A204.1 (cell line): ENCODE results near the gene AKAP6.
"Not testable (repeated sequence)": the region's sequence is repeated elsewhere in the genome, so short reads cannot be mapped to it uniquely, and the experiment has no call there.

ENCODE experiments used
- FAIRE-seq: peaks from 2 replicates; lab custom pipeline; 2012; peaks lifted over from hg19 to GRCh38; lab: Jason Lieb, UNC

AKAP6 gene

DNA sequence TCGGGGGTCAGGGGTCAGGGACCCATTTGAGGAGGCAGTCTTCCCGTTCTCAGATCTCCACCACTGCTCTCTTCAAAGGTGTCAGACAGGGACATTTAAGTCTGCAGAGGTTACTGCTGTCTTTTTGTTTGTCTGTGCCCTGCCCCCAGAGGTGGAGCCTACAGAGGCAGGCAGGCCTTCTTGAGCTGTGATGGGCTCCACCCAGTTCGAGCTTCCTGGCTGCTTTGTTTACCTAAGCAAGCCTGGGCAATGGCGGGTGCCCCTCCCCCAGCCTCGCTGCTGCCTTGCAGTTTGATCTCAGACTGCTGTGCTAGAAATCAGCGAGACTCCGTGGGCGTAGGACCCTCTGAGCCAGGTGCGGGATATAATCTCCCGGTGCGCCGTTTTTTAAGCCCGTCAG is 254.3 kb downstream of the AKAP6 start:
- FAIRE-seq = not testable (repeated sequence)

GRCh38 chr14:32584079-32584478 is 255.0 kb downstream of the AKAP6 start:
- no peak for FAIRE-seq

- FAIRE-seq = no peak
These were observed 258.4 kb downstream of the AKAP6 start for GRCh38 chr14:32587461-32587860.

DNA sequence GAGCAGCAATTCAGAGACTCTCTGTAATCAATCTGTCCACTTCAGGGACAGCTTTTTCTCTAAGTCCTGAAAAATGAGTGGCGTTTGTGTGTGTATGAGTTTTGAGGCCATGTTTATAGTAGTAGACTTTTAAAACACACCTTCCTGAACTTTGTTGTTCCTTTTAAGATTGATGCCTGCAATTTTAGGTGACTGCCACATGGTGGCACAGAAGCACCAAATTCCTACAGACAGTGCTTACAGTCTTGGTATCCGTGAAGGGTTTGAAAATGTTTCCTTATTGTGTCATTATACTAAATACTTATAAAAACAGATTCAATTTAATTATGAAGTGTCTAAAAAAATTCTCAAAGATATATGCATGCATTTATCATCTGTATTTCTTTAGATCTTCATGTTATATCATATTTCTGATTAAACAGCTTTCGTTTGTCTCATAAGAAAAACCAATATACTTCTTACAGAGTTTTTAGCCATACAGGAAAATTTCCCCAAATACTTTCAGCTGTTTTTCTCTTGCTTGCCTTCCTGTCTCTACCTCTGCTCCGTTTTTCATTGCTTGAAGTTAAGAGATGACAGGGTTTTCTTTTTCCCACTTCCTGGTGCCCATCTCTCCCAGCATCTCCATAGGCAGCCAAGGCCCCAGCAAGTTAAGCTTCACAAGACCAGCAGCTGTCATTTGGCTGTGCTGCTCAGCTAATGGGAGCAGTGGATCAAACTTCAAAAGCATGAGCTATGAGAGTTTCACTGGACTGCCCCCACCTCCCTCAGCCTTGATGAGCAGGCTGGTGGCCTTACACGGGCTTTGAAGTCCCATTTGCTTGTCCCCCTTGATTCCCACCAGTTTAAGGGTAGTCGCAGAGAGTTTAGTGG is 259.6 kb downstream of the AKAP6 start:
- peak; percentile 95 for FAIRE-seq

GRCh38 chr14:32590157-32590556 is 261.1 kb downstream of the AKAP6 start:
- FAIRE-seq = no peak

GRCh38 chr14:32593290-32593942 is 264.3 kb downstream of the AKAP6 start:
- FAIRE-seq = no peak

- FAIRE-seq = no peak
These were observed 265.7 kb downstream of the AKAP6 start for GRCh38 chr14:32594766-32595165.

DNA sequence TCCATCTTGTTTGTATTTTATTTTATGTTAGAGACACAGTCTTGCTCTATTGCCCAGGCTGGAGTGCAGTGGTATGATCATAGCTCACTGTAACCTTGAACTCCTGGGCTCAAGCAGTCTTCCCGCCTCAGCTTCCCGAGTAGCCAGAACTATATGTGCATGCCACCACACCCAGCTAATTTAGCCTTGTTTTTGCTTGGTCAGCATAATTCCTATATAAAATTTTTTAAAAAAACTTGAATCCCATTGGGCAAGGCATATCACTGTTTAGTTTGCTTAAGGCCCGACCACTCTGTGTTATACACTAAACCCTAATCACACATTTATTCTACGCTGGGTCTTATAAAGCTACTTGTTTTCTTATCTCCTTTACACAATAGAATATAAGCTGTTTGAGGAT is 266.4 kb downstream of the AKAP6 start:
- FAIRE-seq = no peak

DNA sequence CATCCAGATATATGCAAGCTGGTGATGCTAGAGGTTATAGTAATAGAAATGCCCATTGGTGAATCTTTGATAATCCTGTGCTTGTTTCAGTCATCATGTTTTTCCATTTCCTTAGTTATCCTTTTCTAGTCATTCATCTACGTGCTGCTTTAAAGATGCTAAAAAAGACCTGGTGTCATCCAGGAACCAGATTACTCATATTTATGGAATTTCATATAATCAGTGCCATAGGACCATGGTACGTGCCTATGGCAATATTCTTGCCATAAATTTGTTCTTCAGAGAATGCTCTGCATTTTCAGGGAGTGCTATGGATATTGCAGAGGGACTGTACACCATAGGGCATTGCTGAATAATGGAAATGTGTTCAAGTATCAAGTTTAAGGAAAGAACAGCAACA is 267.3 kb downstream of the AKAP6 start:
- no peak for FAIRE-seq

DNA sequence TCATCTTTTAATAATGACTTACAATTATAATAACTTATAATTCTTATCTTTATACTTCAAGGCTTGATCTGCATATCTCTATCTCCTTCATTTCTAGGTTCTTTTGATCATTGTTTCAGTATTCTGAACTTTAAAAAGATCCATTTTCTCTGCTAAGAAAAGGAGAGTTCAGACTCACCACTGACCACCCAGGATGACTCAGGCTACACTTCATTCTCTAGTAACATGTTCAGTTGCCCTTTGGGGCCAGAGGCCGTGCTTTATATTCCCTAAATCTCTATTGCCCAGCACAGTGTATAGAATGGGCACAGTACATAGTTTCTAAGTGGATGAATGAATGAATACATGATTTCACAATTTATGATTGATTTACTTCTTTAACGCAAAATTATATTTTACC is 268.7 kb downstream of the AKAP6 start:
- no peak for FAIRE-seq

DNA sequence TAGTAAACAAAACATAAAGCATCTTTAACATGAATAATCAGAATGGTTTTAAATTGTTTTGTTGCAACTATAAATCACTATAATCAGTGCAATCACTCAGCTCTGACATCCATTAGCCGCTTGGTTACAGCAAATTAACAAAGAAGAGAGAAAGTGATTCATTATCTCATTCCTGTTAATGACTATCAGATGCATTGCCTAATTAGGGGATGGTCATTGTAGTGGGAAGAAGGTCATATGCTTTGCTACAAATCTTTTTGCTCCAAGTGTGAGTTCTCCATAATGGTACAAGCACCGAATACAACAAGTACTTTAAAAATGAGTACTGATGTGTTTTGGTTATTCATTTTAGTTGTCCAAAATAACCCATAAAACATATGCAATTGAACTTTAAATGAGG is 272.0 kb downstream of the AKAP6 start:
- FAIRE-seq = no peak

DNA sequence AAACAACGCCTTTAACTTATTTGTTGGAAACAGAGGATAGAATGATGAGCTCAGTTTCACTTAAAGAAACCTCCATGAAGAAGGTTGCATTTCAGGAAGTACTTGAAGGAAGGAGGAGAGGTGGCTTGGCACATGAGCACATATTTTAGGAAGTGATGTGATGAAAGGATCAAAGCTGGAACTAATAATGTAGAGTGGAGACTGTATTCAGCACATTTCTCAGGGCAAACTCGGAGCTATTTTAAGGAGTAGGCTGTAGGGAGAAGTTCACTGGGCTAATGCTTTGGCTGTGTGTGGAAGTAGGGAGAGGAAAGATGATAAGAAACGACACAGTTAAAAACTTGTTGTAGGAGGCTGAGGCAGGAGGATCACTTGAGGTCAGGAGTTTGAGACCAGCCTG is 272.8 kb downstream of the AKAP6 start:
- FAIRE-seq = no peak

DNA sequence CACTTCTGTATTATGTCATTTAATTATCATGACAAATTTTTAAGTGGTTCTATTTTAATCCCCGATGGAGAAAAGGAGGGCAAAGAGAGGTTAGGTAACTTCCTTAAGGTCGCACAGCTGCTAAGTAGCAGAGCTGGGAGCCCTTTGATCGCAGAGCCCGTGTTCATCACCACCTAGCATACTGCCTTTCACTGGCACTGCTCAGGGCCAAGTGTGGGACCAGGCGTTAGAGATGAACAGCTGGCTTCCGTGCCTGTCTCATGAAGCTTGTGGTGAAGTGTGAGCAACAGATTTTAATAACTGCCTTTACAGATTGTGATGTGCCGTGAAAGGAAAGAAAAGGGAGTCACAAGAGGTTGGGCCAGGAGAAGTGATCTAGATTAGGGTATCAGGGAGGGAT is 273.6 kb downstream of the AKAP6 start:
- no peak for FAIRE-seq

DNA sequence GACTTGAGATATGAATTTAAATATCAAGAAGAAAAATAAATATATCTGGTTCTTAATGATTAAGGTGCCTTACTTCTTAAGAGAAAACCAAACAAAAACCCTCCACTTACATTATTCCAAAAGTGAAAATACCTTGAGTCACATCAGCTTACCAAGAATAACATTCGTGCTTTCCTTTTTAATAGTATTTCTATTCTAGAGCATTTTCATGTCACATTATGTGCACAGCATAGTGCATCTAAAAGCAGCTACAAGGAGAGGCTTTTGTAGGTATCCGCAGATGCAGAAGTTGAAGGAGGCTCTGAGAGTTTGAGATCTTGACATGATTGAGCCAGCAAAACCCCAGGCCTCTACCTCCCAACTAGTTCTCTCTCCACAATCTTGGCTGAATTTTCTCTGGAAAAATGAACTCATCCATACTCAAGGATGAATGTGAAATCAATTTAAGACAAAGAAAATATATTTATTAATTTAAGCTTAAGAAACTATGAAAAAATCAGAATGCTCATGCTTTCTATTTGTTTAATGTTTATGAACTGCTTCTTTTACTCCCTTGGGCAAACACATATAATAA is 275.0 kb downstream of the AKAP6 start:
- no peak for FAIRE-seq

GRCh38 chr14:32606301-32606700 is 277.2 kb downstream of the AKAP6 start:
- FAIRE-seq = no peak

- peak; percentile 16 for FAIRE-seq
These were observed 278.3 kb downstream of the AKAP6 start for GRCh38 chr14:32607399-32607798.

GRCh38 chr14:32608857-32609256 is 279.8 kb downstream of the AKAP6 start:
- no peak for FAIRE-seq

- FAIRE-seq = no peak
These were observed 280.3 kb downstream of the AKAP6 start for GRCh38 chr14:32609388-32609787.

GRCh38 chr14:32611752-32612151 is 282.7 kb downstream of the AKAP6 start:
- FAIRE-seq = no peak

DNA sequence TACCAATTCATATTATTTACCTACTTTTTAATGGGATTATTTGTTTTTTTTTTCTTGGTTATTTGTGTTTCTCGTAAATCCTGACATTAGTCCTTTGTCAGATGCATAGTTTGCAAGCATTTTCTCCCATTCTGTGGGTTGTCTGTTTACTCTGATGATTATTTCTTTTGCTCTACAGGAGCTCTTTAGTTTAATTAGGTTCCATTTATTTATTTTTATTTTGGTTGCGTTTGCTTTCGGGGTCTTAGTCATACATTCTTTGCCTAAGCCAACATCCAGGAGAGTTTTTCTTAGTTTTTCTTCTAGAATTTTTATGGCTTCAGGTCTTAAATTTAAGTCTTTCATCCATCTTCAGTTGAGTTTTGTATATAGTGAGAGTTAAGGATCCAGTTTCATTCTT is 289.9 kb downstream of the AKAP6 start:
- FAIRE-seq = no peak

DNA sequence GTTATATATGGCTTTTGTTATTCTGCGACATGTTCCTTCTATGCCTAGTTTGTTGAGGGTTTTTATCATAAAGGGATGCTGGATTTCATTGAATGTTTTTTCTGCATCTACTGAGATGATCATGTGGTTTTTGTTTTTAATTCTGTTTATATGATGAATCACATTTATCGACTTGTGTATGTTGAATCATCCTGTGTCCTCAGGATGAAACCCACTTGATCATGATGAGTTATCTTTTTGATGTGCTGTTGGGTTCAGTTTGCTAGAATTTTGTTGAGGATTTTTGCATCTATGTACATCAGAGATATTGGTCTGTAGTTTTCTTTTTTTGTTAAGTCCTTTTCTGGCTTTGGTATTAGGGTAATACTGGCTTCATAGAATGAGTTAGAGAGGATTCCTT is 291.2 kb downstream of the AKAP6 start:
- peak; percentile 54 for FAIRE-seq

DNA sequence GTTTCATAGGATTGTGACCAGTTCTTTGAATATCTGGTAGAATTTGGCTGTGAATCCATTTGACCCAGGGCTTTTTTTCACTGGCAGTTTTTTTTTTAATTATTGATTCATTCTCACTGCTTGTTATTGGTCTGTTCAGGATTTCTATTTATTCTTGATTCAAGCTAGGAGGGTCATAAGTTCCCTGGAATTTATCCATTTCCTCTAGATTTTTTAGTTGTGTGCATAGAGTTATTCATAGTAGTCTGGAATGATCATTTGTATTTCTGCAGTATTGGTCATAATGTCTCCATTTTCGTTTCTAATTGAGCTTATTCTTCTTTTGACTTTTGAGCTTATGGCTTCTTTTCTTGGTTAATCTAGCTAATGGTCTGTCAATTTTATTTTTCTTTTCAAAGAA is 291.6 kb downstream of the AKAP6 start:
- peak; percentile 32 for FAIRE-seq

- FAIRE-seq = no peak
These were observed 292.5 kb downstream of the AKAP6 start for GRCh38 chr14:32621585-32621984.

DNA sequence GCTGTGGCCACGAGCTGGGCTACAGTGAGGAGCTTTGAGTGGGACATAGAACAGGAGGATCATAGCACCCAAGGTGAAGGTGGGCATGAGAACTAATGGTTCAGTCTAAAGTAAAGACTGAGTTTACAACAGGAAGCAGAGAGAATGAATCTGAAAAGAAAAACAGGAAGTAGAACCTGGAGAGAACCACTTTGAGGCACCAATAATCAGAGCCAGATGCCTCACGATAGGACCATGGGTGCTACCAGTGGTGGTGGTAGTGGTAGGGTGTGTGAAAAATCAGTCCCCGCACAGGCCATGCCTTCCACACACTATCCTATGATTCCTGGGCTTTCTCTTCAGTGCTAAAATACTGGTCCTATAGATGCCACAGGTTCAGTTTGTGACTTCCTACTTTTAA is 293.6 kb downstream of the AKAP6 start:
- no peak for FAIRE-seq
